Subcutaneous adipose tissue (tissue), 4 donors: Measurements from ENCODE around the gene IL1RAPL1. TPM values are rescaled to one million over a fixed set of nuclear protein-coding genes. Genes with fewer than 3 reads are reported as not detected.

ENCODE experiments used
- total RNA-seq, 4 donors: library from RNA; depleted of rRNA; stranded (reverse); fragments of >200 nt; gene quantifications; one replicate each; pipeline ENCODE4 v1.1.0, GENCODE V29; 2016
- TF ChIP-seq, protein P1 (sequence below): fragments of 450-650 bp; IDR thresholded peaks from one replicate; pipeline ENCODE4 v1.5.1; 2016; ENCODE audit warnings: low read depth, mild to moderate bottlenecking, control low read depth, antibody characterized with exemption, moderate library complexity

IL1RAPL1 gene
- total RNA-seq, 4 donors from 2014 or later = 0.66 TPM; not detected in 3

DNA sequence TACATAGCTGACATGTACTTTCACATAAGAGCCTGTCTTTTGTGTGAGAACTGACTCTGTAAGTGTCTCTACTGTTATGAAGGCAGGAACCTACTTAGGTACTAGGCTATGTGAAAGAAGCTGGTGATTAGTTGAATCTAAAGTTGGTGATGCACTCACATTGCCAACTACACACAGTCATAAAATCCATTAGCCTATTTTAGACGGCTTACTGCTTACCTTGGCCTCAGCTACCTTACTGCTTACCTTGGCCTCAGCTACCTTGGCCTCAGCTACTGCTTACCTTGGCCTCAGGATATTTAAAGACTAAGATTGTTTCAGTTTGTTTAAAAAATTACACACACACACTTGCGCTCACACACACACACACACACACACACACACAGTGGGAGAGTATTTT is 549.7 kb downstream of the IL1RAPL1 start:
- TF ChIP-seq, protein P1, sequence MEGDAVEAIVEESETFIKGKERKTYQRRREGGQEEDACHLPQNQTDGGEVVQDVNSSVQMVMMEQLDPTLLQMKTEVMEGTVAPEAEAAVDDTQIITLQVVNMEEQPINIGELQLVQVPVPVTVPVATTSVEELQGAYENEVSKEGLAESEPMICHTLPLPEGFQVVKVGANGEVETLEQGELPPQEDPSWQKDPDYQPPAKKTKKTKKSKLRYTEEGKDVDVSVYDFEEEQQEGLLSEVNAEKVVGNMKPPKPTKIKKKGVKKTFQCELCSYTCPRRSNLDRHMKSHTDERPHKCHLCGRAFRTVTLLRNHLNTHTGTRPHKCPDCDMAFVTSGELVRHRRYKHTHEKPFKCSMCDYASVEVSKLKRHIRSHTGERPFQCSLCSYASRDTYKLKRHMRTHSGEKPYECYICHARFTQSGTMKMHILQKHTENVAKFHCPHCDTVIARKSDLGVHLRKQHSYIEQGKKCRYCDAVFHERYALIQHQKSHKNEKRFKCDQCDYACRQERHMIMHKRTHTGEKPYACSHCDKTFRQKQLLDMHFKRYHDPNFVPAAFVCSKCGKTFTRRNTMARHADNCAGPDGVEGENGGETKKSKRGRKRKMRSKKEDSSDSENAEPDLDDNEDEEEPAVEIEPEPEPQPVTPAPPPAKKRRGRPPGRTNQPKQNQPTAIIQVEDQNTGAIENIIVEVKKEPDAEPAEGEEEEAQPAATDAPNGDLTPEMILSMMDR = no peak

DNA sequence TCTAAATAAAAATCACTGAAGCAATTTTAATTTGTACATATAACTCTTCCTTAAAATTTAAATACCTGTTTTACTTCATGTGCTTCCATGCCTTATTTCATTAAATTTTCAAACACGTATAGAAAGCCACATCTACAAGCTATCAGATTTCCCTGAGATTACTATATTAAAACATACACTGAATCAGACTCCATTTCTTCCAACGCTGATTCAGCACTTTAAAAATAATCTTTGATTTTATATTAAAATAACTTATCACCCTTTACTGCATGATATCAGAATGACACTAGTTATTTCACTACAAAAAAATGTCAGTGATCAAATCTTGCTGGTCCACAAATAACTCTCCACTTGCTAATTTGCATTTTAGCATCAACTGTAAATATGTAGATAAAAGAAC is 550.8 kb downstream of the IL1RAPL1 start:
- TF ChIP-seq, protein P1 = no peak

DNA sequence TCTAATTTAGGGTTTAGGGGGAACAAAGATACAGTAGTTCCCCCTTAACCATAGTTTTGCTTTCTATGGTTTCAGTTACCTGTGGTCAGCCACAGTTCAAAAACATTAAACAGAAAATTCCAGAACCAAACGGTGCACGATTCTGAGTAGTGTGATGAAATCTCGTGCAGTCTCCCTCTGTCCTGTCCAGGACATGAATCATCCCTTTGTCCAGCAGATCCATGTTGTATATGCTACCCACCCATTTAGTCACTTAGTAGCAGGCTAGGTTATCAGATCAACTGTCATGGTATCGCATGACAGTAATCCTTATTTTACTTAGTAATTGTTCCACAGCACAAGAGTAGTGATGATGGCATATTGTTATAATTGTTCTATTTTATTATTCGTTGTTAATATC is 556.1 kb downstream of the IL1RAPL1 start:
- TF ChIP-seq, protein P1 = no peak

DNA sequence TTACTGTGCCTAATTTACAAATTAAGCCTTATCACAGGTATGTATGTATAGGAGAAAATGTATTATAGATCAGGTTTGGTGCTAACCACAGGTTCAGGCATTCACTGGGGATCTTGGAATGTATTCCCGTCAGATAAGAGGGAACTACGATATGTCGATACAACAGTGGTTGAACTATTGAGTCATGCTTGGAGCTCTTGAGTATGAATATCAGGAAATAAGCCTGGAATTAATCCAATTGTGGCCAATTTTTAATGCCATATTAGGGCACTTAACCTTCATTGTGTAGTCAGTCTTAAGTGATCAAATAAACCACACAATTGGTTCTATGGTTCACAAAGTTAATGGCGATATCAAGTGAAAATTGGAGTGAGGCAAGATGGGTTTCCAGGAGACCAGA is 556.5 kb downstream of the IL1RAPL1 start:
- TF ChIP-seq, protein P1 = no peak

DNA sequence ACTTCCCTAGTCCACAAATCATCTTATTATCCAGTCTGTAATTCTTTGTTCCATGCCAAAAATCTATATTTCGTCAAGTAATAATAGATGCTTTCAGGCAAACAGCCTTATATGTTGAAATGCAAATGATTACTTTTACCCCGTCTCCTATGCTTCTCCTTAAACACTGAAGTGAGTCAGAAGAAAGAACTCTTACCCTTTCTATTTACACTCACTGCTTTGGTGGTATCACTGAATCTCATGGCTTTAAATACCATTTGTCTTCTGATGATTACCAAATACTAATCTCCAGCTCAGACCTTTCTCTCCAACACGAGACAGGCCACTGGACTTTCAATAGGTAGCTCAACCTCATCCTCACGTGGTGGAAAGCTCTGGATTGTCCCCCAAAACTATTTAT is 558.1 kb downstream of the IL1RAPL1 start:
- TF ChIP-seq, protein P1 = no peak

DNA sequence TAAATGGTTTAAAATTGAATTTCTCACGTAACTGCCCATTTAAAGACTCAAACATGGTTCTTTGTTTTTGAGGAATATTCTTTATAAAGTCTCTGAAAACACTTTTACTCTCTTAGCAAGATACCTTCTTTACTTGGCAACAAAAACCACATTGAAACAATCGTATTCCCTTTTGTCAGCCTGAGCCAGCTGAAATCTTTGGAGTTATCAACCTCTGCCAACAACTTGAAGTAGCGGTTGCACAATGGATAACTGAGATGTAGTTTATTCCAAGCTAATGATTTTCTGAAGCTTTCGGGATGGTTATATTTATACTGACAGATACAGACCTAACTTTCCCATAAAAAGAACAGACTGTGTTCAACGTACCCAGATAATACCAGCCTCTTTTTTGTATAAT is 561.3 kb downstream of the IL1RAPL1 start:
- TF ChIP-seq, protein P1 = no peak

DNA sequence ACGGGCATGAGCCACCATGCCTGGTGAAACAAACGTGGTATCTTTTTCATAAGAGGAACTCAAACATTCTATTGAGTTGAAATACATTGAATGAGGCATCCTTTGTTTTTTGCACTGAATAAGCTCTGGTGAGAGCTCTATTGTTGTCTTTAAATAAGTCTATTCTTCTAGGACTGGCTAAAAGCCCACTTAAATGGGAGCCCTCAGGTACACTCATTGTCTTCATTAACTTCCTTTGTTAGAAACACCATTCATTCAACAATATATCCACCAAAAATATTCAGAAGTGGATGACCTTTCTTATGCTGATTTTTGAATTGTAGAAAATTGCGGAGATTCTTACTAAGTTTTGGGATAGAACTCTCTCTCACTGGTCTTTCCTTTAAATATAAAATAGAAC is 568.0 kb downstream of the IL1RAPL1 start:
- TF ChIP-seq, protein P1 = no peak
